Fibroblast of skin of scalp (primary cell): Measurements from ENCODE around the gene CCDC57.

Source experiments
- DNase-seq: peaks from one replicate; pipeline ENCODE4 v3.0.0-alpha.2; 2013

Gene CCDC57

DNA sequence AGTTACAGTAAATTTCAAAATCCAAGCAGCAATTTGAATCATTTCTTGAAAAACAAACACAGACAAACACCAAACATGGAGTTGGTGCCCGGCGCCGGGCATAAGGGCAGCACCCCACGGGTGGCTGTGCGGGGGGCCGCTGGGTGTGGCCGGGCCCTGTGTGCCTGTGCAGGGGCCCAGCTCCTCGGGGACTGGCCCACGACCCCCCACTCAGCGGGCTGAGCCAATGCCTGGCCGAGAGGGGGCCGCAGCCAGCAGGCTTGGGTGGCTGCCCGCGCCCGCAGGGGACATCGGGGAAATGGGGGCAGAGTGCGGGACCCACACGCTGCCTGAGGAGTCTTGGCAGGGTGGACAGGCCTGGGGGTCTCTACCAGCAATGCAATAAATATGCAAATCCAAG lies 134.2 kb downstream of the CCDC57 start:
- no peak for DNase-seq

DNA sequence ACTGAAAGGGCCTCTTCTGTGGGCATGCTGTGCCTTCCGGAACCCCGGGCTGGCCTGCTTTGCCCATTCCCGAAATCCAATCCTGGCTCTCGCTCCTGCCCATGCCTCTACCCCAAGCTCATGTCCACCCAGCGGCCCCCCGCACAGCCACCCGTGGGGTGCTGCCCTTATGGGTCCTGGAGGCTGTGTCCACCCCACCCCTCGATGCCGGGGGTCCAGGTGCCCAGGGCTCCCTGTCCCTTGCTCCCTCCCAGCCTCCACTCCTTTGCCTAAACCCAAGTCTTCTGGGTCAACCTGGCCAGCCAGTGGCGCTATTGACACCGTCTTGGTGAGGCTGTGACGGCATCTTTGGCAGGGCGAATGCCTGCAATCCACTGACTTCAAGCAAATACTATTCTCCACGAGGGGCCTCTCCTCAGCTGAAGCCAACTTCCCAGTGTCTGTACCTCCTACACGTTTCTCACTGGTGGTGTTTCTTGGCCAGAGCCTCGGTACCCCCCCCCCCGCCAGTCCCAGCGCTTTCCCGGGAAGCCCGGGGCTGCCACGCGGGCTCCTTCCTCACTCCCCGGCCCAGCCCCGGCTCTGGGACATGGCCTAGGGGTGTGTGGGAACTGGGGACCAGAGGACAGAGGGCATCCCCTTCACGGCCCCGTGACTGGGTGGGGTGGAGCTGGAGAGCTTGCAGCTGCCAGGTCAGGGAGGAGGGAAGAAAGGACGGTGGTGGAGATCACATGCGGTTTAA lies 134.9 kb downstream of the CCDC57 start:
- DNase-seq = no peak

DNA sequence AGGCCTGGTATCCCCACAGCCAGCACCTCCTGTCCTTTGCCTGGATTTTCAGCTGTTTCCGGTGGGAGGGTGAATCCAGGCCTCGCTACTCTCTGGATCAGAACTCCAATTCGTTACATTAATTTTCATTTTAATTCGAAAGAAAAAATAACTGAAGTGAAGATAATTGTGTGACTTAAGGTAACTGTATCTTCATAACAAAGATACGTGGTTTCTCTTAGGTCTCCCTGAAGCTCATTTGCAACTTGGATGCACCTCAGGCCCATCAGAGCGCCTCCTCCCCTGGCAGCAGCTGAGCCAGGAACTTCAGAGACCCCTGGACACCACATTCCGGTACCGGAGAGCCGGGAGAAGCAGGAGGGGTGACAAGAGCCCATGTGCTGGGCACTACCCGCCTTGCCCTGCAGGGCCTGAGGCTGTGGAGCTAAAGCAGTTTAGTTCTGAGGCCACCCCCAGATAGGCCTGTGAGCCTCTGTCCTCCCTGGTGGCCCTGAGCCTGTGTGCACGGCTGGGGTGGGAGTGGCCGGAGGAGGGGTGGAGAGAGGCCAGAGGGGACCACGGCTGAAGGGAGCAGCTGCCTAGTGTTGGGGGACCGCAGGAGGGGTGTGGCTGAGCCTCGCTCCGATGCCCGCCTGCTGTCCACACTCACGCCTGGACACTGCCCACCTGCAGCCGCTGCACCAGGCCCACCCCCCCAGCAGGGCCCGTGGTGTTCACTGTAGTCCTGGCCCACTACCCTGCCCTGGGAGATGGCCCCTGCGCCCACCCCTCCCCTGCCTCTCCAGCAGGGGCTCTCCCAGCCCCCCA lies 135.7 kb downstream of the CCDC57 start:
- no peak for DNase-seq

DNA sequence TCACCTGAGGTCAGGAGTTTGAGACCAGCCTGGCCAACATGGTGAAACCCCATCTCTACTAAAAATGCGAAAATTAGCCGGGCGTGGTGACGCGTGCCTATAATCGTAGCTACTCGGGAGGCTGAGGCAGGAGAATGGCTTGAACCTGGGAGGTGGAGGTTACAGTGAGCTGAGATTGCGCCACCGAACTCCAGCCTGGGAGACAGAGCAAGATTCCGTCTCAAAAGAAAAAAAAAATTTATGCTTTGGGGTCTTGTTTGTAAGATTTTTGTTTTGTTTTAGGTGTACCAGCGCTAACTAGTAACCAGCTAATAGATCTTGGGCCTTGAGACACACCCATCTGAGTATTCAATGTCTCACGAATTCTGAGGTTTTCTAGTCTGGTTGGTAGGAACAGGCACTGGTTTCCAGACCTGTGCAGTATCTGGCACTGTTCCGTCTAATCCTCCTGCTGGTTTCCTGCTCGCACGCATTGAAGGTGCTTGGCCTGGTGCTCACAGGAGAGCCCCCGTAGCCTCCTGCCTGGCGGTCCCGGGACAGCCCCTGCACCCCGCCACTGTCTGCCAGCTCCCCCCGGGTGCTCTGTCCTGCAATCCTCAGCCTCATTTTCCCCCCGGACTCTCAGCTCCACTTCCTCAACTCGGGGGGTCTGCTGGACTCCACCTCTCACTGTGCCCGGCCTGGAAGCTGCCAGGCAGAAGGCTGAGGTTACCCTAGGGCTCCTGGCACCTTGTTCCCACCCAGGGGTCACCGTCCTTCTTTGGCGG lies 136.4 kb downstream of the CCDC57 start:
- no peak for DNase-seq

GRCh38 chr17:82073446-82073845 lies 139.2 kb downstream of the CCDC57 start:
- no peak for DNase-seq

DNA sequence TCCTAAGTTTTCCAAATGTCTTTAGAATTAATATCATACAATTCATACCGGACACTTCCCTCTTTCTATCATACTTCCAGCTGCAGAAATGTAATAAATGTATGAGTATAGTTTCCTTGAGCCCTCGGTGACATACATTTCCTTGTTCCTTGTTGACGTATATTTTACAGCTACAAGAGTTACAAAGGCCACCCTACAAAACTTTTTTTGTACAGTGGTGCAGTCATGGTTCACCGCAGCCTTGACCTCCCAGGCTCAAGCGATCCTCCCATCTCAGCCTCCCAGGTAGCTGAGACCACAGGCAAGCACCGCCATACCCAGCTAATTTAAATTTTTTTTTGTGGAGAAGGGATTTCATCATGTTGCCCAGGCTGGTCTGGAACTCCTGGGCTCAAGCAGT lies 139.8 kb downstream of the CCDC57 start:
- DNase-seq = no peak

DNA sequence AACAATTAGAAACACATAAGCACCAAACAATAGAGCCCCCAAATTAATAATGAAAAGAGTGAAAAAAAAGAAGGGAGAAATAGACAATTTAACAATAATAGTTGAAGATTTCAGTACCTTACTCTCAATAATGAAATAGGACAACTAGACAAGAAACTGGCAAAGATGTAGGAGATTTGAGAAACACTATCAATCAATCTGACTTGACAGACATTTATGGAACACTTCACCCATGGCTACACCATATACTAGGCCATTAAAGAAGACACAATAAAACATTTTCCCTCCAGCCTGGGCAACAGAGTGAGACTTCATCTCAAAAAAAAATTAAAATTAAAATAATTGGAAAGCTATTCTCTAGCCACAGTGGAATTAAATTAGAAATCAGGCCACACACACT lies 142.0 kb downstream of the CCDC57 start:
- no peak for DNase-seq

DNA sequence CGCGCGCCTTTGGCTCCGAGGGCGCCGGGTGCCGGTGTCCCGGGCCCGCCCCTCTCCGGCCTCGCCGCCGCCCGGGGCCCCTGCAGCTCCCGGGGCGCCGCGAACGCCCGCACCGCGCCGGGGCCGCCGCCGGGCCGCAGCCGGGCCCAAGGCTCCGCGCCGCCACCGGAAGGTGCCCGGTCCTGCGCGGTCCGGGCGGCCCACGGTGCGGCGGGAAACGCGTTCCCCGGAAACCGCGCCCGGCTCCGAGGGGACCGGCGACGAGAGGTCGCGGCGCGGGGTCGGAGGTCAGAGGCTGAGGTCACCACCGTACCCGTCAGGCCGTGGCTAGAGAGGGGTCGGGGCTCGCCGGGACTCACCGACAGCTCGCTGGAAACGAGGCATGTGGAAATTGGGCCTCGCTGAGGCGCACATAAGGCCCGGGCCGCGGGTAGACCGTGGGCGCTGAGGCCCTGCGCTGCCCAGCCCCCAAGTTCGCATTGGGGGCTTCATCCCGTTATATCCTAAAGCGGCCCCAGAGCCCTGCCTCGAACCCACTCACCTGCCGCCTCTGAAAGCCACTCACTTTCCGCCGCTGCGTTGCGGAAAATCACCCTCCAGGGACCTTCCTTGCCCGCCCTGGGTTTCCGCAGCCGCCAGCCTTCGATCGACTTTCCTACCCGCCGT lies 146.9 kb downstream of the CCDC57 start, which contains the start of gene DUS1L:
Gene DUS1L, minus strand, starts transcription at position 167 of the 666 bp plus-strand sequence. CDS start 745 bp downstream, outside the sequence.
- peak; percentile 67 for DNase-seq

DNA sequence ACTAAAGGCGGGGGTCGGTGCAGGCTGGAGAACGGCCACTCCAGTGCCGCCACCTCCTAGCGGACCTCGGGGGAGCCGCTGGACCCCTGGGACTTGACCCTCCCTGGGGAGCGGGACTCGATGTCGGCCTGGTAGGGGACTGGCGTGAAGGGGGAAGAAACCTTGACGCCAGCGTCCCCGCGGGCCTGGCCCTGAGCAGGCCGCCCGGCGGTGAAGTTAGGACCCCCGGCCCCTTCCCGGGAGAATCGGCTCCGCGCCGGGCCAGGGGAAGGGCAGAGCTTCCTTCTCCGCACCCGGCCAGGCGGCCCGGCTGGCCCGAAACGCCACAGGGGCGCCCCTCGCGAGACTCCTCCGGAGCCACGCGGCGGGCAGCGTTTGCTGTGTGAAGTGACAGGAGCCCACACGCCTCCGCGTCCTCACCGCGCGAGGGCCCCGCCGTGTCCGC lies 147.4 kb downstream of the CCDC57 start:
- DNase-seq = peak; percentile 18

GRCh38 chr17:82064433-82065192 lies 148.0 kb downstream of the CCDC57 start:
- DNase-seq = no peak

DNA sequence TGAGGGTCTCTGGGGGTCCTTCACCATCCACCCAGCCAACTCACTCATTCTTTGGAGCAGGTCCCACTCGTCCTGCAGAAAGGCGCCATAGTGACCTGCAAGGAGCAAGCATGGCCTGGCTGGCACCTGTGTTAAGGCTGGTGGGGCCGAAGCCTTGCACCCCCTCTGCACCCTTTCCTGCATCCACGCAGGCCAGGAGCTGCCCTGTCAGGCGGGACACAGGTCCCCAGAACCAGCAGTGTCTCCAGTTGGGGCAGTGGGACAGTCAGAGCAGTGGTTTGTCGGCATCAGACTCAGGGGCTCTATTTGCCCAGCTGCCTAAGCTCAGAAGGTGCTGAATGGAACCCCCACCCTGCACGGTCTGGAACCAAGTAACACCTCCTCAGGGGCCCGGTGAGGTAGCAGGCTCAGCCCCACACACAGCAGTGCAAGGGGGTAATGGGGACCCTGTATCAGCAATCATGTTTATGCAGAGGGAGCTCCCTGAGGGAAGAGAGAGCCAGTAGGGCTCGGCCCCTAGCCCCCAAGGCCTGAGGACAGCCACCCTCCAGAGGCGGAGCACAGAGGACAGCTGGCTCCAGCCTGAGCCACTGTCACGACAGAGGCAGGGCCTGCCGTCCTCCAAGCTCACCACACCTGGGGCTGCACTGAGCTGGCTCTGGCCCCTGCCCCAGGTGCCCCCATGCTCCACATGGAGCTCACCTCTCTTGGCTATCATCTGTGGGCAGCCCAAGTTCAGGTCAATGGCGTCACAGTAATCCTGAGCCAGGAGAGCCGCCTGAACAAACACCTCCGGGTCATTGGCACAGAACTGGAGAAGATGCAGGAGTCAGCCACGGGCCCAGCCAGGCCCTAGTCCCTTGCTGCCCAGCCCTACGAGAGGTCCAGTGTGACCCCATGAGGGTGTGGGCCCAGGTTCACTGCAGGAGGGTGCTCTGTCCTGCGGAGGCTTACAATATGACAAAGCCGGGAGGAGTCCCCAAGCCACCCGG lies 148.9 kb downstream of the CCDC57 start:
- DNase-seq = no peak

- no peak for DNase-seq
Measured at GRCh38 chr17:82062984-82063368, 149.7 kb downstream of the CCDC57 start.

DNA sequence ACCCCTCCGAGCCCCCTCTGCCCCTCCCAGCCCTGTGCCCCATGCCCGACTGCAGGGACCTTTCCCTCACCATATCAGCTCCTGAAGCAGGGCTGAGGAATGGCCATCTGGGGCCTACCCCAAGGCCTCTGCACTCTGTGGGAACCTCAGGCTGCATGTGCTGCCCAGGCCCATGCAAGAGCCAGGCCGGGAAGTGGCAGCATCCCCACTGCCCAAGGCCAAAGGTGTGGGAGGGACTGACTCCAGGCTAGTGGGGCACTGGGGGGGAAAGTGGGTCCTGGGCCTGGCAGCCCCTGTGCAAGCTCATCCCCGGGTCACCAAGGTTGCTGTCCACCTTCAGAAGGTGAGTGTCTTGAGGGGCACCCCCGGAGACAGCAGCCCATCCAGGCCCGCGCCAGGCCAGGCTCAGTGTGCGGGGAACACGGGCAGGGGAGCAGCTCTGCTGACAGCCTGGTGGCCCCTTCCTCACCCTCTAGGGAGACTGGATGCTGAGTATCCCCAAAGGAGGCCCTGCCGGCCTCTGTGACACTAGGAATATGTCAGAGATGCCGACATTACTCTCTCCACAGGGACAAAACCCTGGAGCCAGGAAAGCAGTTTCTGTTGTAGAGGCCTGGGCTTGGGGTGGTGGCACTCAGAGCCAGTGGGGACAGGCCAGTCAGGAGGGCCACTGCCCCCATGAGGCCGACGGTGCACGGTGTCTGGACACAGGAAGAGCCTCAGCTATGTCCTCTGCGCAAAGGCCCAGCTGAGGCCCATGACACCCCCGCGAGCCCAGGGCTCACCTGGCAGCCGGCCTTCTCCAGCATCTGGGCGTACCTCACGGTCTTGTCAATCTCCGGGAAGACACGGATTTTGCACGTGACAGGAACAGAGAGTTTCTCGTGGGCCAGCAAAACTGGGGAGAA lies 150.3 kb downstream of the CCDC57 start:
- no peak for DNase-seq

DNA sequence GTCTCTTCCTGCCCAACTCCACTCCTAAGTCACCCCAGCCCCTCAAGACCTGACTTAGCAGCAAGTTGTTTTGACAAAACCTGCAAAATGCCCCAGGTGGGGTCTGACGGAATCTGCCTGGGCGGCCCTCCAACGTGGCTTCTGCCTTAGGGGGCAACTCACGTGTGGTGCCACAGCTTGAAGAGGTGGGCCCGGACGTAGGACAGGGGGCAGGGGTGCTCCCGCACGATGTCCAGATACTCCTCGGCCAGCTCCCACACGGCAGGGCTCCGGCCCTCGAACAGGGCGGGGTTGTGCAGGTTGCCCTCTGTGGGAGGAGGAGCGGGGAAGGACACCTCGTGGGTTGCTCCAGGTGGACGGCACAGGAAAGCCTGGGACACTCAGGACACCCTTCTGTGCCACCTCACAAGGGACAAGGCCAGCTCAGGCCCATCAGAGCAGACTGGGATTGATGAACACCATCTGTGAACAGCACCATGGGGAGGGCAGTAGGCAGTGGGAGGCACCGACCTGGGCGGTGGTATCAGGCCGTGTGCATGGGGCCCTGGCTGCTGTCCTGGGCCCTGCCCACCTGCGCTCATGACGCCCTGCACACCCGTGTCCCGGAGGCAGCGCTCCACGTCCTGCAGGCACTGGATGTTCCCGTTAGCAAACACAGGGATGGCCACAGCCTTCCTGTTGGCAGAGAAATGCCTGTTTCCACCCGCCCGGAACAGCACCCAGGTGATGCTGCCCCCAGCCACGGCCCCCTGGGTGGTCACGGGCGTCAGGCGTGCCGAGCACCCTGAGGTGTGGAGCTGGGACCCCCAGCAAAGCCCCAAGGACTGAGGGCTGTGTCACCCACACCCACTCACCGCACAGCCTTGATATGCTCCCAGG lies 151.4 kb downstream of the CCDC57 start:
- DNase-seq = no peak

DNA sequence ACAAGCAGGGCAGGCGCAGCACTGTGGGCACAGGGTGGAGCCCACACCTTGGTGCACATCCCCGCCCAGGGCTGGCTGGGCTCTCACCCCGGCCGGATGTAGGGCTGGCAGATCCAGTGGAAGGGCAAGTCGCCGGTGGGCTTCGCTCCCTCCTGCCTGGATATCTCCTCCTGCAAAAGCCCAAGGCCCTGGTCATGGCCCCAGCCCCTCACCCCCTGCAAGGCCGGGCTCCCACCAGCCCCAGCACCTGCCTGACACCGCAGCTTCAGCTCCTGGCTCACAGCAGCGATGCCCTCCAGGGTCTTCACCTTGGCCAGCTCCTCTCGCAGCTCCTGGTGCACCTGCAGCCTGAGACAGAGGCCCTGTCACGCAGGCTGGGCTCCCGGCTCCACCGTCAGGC lies 152.0 kb downstream of the CCDC57 start:
- no peak for DNase-seq

DNA sequence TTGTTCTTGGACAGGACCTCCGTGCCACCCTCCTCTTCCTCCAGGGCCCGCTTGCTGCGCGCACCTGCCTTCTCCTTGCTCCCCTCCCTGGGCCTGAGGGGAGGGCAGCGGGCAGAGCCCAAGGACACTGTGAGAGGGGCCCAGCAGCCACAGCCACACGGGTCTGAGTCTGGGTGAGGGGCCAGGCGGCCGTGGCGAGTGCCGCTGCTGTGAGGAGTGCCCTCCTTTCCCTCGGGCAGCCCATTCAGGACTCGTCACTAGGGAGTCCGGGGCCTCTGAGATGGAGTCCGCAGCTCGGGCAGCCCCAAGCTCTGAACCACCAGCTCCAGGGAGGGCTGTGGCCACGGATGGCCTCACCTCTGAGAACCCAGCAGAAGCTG lies 152.7 kb downstream of the CCDC57 start:
- DNase-seq = no peak

DNA sequence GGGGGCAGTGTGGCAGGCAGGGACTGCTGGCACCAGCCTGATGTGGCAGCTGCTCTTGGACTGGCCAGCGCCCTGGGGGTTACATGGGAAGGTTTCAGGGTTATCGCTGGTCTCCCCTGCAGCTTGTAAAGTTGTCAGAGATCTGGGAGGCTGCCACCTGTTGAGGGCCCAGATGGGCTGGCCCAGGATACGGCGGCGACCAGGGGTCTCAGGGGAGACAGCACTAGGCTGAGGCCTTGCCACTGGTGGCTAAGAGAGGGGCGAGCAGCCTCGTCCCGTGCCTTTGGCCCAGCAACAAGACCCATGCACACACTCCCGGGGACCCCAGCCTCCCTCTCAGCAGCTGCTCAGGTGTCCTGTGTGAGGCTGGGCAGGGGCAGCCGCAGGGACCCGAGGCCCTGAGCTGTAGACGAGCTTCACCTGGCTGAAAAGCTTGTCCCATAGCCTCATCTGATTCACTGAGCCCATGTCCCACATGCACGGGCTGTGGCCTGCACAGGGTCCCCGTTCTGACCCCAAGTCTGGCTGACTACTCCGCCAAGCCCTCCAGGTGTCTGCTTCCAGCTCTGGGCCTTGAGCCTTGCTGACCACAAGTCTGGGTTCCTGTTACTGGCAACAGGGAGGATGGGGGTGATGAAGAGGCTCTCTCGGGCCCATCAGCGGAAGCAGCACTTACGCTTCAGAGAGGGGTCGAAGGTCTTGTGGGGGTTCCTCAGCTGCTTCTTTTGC lies 153.2 kb downstream of the CCDC57 start:
- no peak for DNase-seq

- DNase-seq = no peak
Measured at GRCh38 chr17:82058855-82059249, 153.8 kb downstream of the CCDC57 start.
